GM23338 (cell line): Measurements from ENCODE around the gene C3AR1. TPM values are rescaled to one million over a fixed set of nuclear protein-coding genes. Genes with fewer than 3 reads are reported as not detected.

Experiments
- ATAC-seq: fragments of 200-7000 bp; cut with Tn5 transposase; 3 replicates; pipeline ENCODE4 v1.9.1; 2020
- DNase-seq: peaks from one replicate; pipeline ENCODE4 v3.0.0-alpha.2; 2015; ENCODE audit warnings: low spot score
- H2AFZ ChIP-seq: fragments of 200-600 bp; sonication (generic); 2 replicates; pipeline ENCODE4 v1.8.0; 2016; ENCODE audit warnings: antibody characterized with exemption, mild to moderate bottlenecking, moderate library complexity
- H3F3A ChIP-seq: fragments of 200-600 bp; sonication (generic); replicated peaks from 2 replicates; pipeline ENCODE4 v1.8.0; 2017; ENCODE audit warnings: antibody characterized with exemption, mixed run types, low read depth
- H3K27ac ChIP-seq: fragments of 200-600 bp; sonication (generic); 2 replicates; pipeline ENCODE4 v1.6.1; 2016; ENCODE audit warnings: low read depth
- H3K27me3 ChIP-seq: fragments of 200-600 bp; sonication (generic); 2 replicates; pipeline ENCODE4 v1.8.0; 2016; ENCODE audit warnings: mild to moderate bottlenecking, mixed run types, moderate library complexity; ENCODE audit not compliant: insufficient read depth
- H3K36me3 ChIP-seq: fragments of 200-600 bp; sonication (generic); 2 replicates; pipeline ENCODE4 v1.8.0; 2016; ENCODE audit warnings: mild to moderate bottlenecking; ENCODE audit not compliant: insufficient read depth
- H3K4me1 ChIP-seq: fragments of 200-600 bp; sonication (generic); 2 replicates; pipeline ENCODE4 v1.8.0; 2016; ENCODE audit warnings: mild to moderate bottlenecking, moderate library complexity; ENCODE audit not compliant: insufficient read depth
- H3K4me2 ChIP-seq: fragments of 200-600 bp; sonication (generic); 2 replicates; pipeline ENCODE4 v1.7.1; 2017; ENCODE audit warnings: mixed run types
- H3K4me3 ChIP-seq: fragments of 200-600 bp; sonication (generic); 2 replicates; pipeline ENCODE4 v1.6.1; 2016; ENCODE audit warnings: mixed run types
- H3K79me2 ChIP-seq: fragments of 200-600 bp; sonication (generic); replicated peaks from 2 replicates; pipeline ENCODE4 v1.8.0; 2017; ENCODE audit warnings: mild to moderate bottlenecking; ENCODE audit not compliant: insufficient read depth
- H3K9me2 ChIP-seq: fragments of 200-600 bp; sonication (generic); 2 replicates; pipeline ENCODE4 v1.8.0; 2017; ENCODE audit not compliant: insufficient read depth
- H4K20me1 ChIP-seq: fragments of 200-600 bp; sonication (generic); replicated peaks from 2 replicates; pipeline ENCODE4 v1.8.0; 2017; ENCODE audit warnings: mild to moderate bottlenecking; ENCODE audit not compliant: insufficient read depth
- H3K27ac Mint-ChIP-seq: 2 replicates; pipeline ENCODE4 v1.8.0; 2020; ENCODE audit warnings: inconsistent platforms, mild to moderate bottlenecking, moderate library complexity, mixed read lengths
- H3K27me3 Mint-ChIP-seq: 3 replicates; pipeline ENCODE4 v1.8.0; 2022; ENCODE audit warnings: low read depth, mild to moderate bottlenecking, moderate library complexity, mixed read lengths, inconsistent platforms; ENCODE audit not compliant: insufficient read depth, poor library complexity
- H3K36me3 Mint-ChIP-seq: 3 replicates; pipeline ENCODE4 v1.8.0; 2021; ENCODE audit warnings: low read depth, mild to moderate bottlenecking, inconsistent platforms, moderate library complexity, mixed read lengths
- H3K4me1 Mint-ChIP-seq: 3 replicates; pipeline ENCODE4 v1.8.0; 2020; ENCODE audit warnings: mild to moderate bottlenecking, inconsistent platforms, mixed read lengths
- H3K4me3 Mint-ChIP-seq: 3 replicates; pipeline ENCODE4 v1.8.0; 2021; ENCODE audit warnings: moderate library complexity, mild to moderate bottlenecking, inconsistent platforms, mixed read lengths
- H3K9me3 Mint-ChIP-seq: 3 replicates; pipeline ENCODE4 v1.8.0; 2020; ENCODE audit warnings: moderate library complexity, mild to moderate bottlenecking, inconsistent platforms, mixed read lengths
- ETS1 ChIP-seq: IDR thresholded peaks from 2 replicates; pipeline ENCODE4 v1.6.1; 2016; ENCODE audit warnings: antibody characterized with exemption
- EZH2 ChIP-seq: fragments of 200-600 bp; sonication (generic); IDR thresholded peaks from one replicate; pipeline ENCODE4 v1.8.0; 2017; ENCODE audit warnings: antibody characterized with exemption, mild to moderate bottlenecking, low read depth; ENCODE audit not compliant: unreplicated experiment
- JUNB ChIP-seq: IDR thresholded peaks from one replicate; pipeline ENCODE4 v1.6.1; 2016; ENCODE audit warnings: antibody characterized with exemption; ENCODE audit not compliant: unreplicated experiment
- NANOG ChIP-seq: IDR thresholded peaks from 2 replicates; pipeline ENCODE4 v1.6.1; 2016; ENCODE audit warnings: antibody characterized with exemption, borderline replicate concordance
- POLR2AphosphoS5 ChIP-seq: IDR thresholded peaks from 2 replicates; pipeline ENCODE4 v1.6.1; 2016; ENCODE audit warnings: antibody characterized with exemption, low read depth
- REST ChIP-seq: IDR thresholded peaks from one replicate; pipeline ENCODE4 v1.6.1; 2018; ENCODE audit warnings: antibody characterized with exemption; ENCODE audit not compliant: unreplicated experiment
- STAT1 ChIP-seq: IDR thresholded peaks from one replicate; pipeline ENCODE4 v1.6.1; 2016; ENCODE audit warnings: antibody characterized with exemption; ENCODE audit not compliant: unreplicated experiment
- ZNF114 ChIP-seq: fragments of 250-450 bp; sonication (Bioruptor Pico); IDR thresholded peaks from 2 replicates; pipeline ENCODE4 v1.5.0; 2020; ENCODE audit warnings: mild to moderate bottlenecking, moderate library complexity
- ZNF331 ChIP-seq: fragments of 250-450 bp; sonication (Bioruptor Pico); IDR thresholded peaks from 2 replicates; pipeline ENCODE4 v1.5.0; 2020; ENCODE audit warnings: low read depth, mild to moderate bottlenecking, moderate library complexity
- ZNF462 ChIP-seq: fragments of 250-450 bp; sonication (Bioruptor Pico); IDR thresholded peaks from 2 replicates; pipeline ENCODE4 v1.5.0; 2020; ENCODE audit warnings: mild to moderate bottlenecking, moderate library complexity
- polyA plus RNA-seq: library from polyadenylated mRNA; unstranded; fragments of >200 nt; fragmentation: Nextera tagmentation; extraction: Ambion mirVana; gene quantifications from 2 replicates; pipeline ENCODE4 v1.2.1, GENCODE V29; 2016
- total RNA-seq: library from RNA; depleted of rRNA; stranded (reverse); fragments of >200 nt; shearing (Covaris generic); gene quantifications from 2 replicates; pipeline ENCODE4 v1.2.3, GENCODE V29; 2014

Gene C3AR1
- total and polyA plus RNA-seq, 2 experiments from 2014 or later, result not detected

GRCh38 chr12:8057839-8058238 is 8.3 kb downstream of the C3AR1 start:
- no peak overlapping the region for H3K27ac ChIP-seq
- no peaks in the 10 kb centered on the region for H3K9me2 ChIP-seq
- no peak overlapping the region for H3K4me2 ChIP-seq
- H3F3A ChIP-seq, result no peaks in the 10 kb centered on the region
- no peaks in the 10 kb centered on the region; the same call in 1 of the 2 replicates for H3K4me1 ChIP-seq
- H2AFZ ChIP-seq, result no peak overlapping the region
- Mint-ChIP-seq H3K27me3 (no peaks in the 10 kb centered on the region), H3K36me3 (peaks cover 3% of the 10 kb centered on the region; the same call in 1 of the 3 replicates), H3K4me1 (peaks cover 13% of the 10 kb centered on the region), H3K27ac (no peak overlapping the region), H3K4me3 (no peak overlapping the region), H3K9me3 (no peaks in the 10 kb centered on the region)
- no peaks in the 10 kb centered on the region; the same call in 1 of the 2 replicates for H3K36me3 ChIP-seq
- no peak overlapping the region for H3K4me3 ChIP-seq
- no peak for TF ChIP-seq JUNB
- no peak for TF ChIP-seq REST
- TF ChIP-seq ZNF331, result no peak
- DNase-seq, result no peak
- ATAC-seq, result no peak
- no peaks in the 10 kb centered on the region for H3K79me2 ChIP-seq
- no peaks in the 10 kb centered on the region for H3K27me3 ChIP-seq
- no peaks in the 10 kb centered on the region for H4K20me1 ChIP-seq

GRCh38 chr12:8057306-8057705 is 8.9 kb downstream of the C3AR1 start:
- peaks cover 6% of the 10 kb centered on the region; the same call in 2 of the 3 replicates for H3K36me3 Mint-ChIP-seq
- Histone ChIP-seq H3K4me2 (no peak overlapping the region), H3K9me2 (no peaks in the 10 kb centered on the region), H4K20me1 (no peaks in the 10 kb centered on the region; the same call in 1 of the 2 replicates), H3K36me3 (no peaks in the 10 kb centered on the region; the same call in 1 of the 2 replicates), H3K79me2 (no peaks in the 10 kb centered on the region), H3K4me3 (no peak overlapping the region), H3K4me1 (no peaks in the 10 kb centered on the region; the same call in 1 of the 2 replicates), H3K27me3 (no peaks in the 10 kb centered on the region), H3F3A (no peaks in the 10 kb centered on the region), H3K27ac (no peak overlapping the region), H2AFZ (no peak overlapping the region)
- no peak for ATAC-seq
- no peak overlapping the region for H3K4me3 Mint-ChIP-seq
- H3K27ac Mint-ChIP-seq, result no peak overlapping the region
- DNase-seq, result no peak
- H3K4me1 Mint-ChIP-seq, result peaks cover 13% of the 10 kb centered on the region
- no peaks in the 10 kb centered on the region for H3K9me3 Mint-ChIP-seq
- peaks cover 2% of the 10 kb centered on the region for H3K27me3 Mint-ChIP-seq
- TF ChIP-seq ETS1 (no peak), NANOG (no peak), ZNF462 (CRISPR knock-in tag) (no peak), ZNF114 (CRISPR knock-in tag) (no peak), STAT1 (no peak), EZH2 (no peak), ZNF331 (no peak), POLR2AphosphoS5 (no peak)
